Suppressor macrophage (primary cell): ENCODE results near the gene PNMA6E.

Experiments used
- DNase-seq, 4 experiments: peaks; one replicate each; pipeline ENCODE4 v3.0.0-alpha.2; 2020 to 2022

The PNMA6E gene

DNA sequence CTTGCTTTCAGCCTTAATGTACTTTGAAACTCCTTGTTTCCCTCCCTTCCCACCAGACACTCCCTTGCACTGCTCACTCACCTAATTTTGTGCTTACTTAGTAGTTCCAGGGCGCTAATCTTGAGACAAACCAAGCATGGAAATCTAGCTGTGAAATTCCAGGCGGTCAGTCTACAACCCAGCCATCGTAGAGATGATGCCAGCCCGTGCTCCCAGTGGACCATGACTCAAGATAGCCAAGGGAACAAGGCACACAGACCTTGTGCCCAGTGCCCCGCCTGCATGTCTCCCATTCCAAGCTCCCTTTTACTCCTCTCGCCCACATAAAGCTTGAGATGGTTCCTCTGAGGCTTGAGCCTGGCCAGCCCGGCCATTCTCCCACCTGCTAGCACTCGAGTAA lies 33.7 kb upstream of the PNMA6E start:
- no peak for DNase-seq

DNA sequence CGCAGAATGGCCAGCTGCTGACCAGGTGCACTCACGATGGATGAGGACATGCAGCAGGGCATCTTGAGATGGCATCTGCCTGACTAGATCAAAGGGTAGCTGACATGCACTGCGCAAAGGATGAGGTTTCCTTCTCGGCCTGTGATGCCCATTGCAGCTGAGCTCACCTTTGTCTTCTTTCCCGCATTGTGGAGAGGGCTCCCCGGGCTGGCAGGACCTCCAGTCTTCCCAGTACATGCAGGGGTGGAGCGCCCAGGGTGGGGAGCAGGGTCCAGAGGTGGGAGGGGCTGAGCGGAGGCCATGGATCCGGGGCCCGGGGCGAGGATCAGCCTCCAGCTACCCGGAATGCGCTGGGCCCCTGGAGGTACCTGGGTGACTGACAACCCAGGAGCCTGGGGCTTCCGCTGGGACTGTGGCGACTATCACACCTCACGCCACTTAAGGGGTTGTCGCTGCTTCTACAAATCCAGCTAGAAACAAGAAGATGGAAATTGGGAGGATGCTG lies 32.7 kb upstream of the PNMA6E start:
- no peak for DNase-seq

- no peak for DNase-seq
Measured at GRCh38 chrX:153433161-153433680, 32.1 kb upstream of the PNMA6E start.

- no peak for DNase-seq
Measured at GRCh38 chrX:153430796-153431195, 29.6 kb upstream of the PNMA6E start.

GRCh38 chrX:153426204-153426603 lies 25.1 kb upstream of the PNMA6E start:
- no peak for DNase-seq

- peak in 3 of 4 experiments; percentile 19 to 62 (median 34) for DNase-seq
Measured at GRCh38 chrX:153423652-153424051, 22.5 kb upstream of the PNMA6E start.

GRCh38 chrX:153421856-153422255 lies 20.7 kb upstream of the PNMA6E start:
- no peak for DNase-seq

DNA sequence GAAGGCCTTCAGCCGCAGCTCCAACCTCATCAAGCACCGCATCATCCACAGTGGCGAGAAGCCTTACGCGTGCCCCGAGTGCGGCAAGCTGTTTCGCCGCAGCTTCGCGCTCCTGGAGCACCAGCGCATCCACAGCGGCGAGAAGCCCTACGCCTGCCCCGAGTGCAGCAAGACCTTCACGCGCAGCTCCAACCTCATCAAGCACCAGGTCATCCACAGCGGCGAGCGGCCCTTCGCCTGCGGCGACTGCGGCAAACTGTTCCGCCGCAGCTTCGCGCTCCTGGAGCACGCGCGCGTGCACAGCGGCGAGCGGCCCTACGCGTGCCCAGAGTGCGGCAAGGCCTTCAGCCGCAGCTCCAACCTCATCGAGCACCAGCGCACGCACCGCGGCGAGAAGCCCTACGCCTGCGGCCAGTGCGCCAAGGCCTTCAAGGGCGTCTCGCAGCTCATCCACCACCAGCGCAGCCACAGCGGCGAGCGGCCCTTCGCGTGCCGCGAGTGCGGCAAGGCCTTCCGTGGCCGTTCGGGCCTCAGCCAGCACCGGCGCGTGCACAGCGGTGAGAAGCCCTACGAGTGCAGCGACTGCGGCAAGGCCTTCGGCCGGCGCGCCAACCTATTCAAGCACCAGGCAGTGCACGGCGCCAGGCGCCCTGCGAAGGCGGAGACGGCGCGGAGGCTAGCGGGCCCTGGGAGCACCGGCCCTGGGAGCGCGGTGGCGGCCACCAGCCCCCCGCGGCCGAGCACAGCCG lies 19.9 kb upstream of the PNMA6E start:
- no peak for DNase-seq

GRCh38 chrX:153417637-153418036 lies 16.5 kb upstream of the PNMA6E start:
- no peak for DNase-seq

DNA sequence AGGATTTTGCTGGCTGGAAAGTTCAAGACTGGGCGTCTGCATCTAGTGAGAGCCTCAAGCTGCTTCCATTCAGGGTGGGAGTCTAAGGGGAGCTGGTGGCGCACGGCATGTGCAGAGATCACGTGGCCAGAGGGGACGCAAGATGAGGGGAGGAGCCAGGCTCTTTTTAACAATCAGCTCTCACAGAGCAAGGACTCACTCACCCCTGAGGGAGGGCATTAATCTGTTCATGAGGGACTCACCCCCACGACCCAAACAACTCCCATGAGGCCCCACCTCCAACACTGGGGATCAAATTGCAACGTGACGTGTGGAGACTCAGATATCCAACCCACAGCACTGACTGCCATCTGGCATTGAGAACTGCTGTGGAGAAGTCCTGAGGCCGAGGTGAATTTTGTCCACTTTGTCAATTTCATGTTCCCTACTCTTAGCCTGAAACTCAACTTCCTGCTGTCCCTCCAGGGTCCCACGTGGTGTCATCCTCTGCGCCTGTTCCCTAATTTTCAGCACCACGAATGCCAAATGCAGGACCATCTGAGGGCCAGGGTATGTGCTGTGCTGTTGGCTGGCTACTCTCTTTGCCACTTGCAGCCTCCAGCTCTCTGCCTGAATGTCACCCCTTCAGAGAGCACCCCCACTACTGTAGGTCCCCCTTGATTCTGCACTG lies 15.8 kb upstream of the PNMA6E start:
- DNase-seq, result peak; percentile 3 to 62 (median 58)

DNA sequence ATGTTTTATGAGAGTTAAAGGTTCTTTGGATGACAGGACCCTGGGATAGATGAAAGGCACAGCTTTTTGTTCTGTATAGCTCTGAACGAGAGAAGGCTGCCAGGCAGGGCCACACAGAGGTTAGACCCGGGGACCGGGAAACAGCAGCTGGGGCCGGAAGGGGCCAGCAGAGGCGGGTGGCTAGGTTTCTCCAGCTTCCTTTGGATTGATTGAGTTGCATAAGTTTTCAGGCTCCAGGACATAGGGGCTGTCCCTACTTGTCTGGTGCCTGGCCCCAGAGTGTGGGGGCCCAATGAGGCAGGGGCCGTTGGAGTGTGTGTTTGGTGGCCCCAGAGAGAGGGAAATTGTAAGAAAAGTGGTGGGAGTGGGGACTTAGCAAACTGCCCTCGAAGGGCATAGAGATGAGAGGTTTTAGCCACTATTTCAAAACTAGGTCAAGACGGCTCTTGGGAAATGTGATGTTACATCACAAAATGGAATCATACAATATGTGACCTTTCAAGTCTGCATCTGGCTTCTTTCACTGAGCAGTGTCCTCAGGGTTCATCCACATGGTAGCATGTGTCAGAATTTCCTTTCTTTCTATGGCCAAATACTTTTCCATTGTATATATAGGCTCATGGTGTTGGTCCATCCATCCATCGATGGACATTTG lies 13.8 kb upstream of the PNMA6E start:
- peak; percentile 36 to 81 (median 68) for DNase-seq

DNA sequence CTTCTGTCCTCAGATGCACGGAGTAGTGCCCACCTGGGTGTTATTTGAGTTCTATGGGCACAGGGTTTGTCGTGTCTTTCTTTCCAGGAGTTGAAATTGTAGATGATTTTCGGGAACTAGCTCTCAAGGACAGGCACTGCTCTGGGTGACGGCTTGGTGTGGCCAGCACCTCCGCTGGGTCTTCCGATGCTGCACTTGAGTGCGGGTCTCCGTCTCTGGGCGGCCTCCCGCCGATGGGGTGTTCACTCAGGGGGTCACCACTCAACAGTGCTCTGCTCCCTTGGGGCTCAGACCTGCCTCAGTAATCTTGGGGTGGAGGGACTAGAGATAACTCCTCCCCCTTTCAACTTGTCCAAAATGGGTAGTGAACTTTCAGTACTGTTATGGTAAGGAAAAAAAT lies 12.6 kb upstream of the PNMA6E start:
- DNase-seq, result no peak

DNA sequence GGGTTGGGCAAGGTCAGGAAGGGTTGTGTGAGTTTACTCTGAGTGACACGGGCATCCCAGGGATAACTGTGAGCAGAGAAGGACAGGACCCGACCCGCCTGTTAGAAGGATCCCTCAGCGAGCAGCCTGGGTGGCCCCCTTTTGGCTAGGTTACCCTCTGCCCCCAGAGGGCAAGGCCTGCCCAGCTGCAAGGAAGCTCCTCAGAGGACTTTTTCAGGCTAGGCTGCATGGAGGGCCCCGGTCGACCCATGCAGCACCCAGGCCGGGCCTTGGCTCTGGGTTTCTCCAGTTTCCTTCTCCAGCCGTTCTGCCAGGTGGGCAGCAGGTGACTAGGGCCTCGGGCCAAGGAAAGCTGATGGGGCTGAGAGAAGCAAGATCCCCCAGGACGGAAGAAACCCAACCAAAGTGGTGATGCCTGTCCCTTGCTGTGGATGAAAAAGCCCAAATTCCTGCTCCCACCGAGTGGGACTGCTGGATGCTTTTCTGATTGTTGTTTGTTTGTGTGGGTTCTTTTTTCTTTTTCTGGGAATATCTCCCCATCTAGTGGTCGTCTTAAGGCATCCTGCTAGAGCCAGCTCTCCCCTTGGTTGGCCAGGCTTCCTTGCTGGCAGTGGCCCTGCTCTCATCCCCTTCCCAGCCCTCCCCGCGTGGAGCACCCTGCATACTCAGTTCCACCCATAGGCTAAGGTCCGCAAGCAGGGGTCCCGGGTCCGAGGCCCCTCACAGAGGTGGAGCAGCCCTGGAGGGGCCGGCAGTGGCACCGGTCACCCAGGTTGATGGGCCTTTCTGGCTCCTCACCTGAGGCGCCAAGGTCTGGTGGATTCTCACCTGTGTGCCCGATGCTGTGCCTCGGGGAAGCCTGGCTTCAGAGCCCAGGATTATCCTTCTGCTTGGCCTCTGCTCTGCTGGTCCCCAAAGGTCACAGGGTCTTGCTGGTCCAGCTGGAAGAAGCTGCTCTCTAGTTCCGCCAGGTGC lies 11.9 kb upstream of the PNMA6E start:
- DNase-seq, result no peak

- DNase-seq, result peak; percentile 43 to 68 (median 59)
Measured at GRCh38 chrX:153411988-153412574, 10.9 kb upstream of the PNMA6E start.

GRCh38 chrX:153411255-153411987 lies 10.3 kb upstream of the PNMA6E start, which contains the start of gene ZFP92:
TSS of gene ZFP92 (plus strand) at chrX:153411472. CDS start at chrX:153418323, 6,851 bp downstream.
- DNase-seq, result peak; percentile 56 to 88 (median 72)

- DNase-seq, result no peak
Measured at GRCh38 chrX:153410888-153411254, 9.7 kb upstream of the PNMA6E start.

DNA sequence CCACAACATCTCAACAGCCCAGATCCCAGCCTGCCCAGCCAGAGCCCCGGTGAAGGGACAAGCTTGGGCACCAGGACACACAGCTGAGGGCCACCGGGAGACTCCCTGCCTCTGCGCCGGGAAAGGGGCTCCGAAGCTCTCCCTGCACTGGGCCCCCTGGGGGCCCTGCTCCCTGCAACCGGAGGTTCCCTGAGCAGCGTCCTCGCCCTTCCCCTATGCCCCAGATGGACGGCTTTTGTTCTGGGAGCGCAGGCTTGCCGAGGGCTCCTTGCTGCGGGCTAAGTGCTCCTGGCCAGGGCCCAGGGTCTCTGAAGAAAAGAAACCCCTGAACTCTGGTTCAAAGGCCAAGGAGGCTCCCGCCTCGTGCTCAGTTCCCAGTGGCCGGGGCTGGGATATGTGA lies 9.2 kb upstream of the PNMA6E start:
- DNase-seq, result no peak

DNA sequence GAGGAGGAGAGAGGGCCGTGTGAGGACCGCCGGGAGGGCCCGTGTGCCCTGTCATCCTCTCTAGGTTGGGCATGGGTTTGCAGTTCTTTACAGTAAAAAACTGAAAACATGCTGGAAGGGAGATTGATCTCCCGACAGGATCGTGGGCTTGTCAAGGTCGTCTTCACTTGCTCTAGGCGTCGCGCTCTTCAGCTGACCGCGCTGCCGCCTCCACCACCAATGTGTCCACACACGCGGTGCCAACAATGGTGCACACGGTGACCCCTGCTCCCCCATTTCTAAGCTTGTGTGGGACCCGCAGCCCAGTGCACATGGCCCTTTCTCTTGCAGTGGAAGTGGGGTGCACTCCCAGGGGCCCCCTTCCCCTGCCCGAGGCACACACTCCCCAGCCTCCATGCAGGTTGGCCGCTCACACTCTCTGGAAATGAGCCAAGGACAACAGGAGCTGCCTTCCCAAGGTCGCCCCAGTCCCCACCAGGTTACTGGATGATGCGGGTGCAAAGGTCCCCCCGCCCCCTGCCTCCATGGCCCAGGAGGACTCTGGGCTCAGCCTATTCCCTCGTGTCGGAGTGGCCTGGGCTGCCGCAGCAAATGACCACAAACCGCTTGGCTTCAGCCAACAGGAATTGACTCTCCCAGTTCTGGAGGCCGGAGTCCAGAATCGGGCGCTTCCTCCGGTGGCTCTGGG lies 8.4 kb upstream of the PNMA6E start:
- no peak for DNase-seq

DNA sequence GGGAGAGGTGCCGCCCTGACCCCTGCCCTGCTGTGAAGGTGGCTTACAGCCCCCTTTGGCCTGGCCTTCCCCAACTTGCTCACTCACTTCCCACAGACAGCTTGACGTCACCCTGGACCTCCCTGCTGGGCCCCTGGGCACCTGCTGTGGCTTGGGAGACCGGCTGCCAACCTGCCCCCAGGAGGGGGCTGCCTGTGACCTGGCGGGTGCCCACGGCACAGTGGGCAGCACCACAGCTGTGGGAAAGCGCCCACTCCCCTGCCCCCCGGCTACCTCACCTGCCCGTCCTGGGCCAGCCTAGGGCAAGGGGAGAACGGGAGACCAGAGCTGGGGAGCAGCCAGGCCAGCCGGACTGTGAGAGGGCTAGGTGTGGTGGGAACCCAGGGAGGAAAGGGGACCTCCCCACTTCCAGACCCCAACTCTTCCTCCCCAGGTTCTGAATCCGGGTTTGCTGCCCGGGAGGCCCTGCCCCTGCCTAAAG lies 7.8 kb upstream of the PNMA6E start:
- DNase-seq, result no peak

DNA sequence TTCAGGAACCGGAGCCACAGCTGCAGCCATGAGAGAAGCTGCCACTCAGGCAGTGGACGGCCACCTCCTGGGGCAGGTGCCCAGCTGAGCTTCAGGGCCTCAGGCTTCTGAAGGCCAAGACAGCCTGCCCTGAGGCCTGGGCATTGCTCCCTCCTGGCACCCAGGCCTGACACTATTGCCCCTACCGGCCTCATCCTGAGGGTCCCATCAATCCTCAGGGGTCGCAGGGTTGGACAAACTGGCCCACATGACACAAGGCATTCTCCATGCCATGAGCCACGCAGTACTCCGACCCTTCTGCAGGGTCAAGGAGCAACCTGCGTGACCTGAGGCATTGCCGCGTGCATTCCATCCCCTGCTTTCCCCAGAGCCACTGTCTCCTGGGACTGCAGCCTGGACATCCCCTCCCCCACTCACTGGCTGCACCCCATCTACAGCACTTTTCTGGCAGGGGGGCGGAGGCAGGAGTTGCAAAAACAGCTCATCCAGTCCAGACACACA lies 7.1 kb upstream of the PNMA6E start:
- no peak for DNase-seq
